Ascending aorta (tissue), 2 donors: Measurements from ENCODE around the gene TRERF1. TPM values are rescaled to one million over a fixed set of nuclear protein-coding genes. Genes with fewer than 3 reads are reported as not detected.
"Not testable (repeated sequence)": the region's sequence is repeated elsewhere in the genome, so short reads cannot be mapped to it uniquely, and the experiment has no call there.

ENCODE experiments used
- DNase-seq, 2 donors: peaks; one replicate each; pipeline ENCODE4 v3.0.0-alpha.2; 2019; ENCODE audit warnings: low spot score in 2 of 2
- H3K27ac ChIP-seq, 2 donors: fragments of 200-600 bp; sonication (generic); one replicate each; pipeline ENCODE4 v1.5.1; 2016 to 2017; ENCODE audit warnings: mild to moderate bottlenecking in 1 of 2
- H3K27me3 ChIP-seq: fragments of 200-600 bp; sonication (generic); one replicate; pipeline ENCODE4 v1.5.1; 2017
- H3K36me3 ChIP-seq, 2 donors: fragments of 200-600 bp; sonication (generic); one replicate each; pipeline ENCODE4 v1.5.1; 2016
- H3K4me1 ChIP-seq, 2 donors: fragments of 200-600 bp; sonication (generic); one replicate each; pipeline ENCODE4 v1.5.1; 2016 to 2017; ENCODE audit warnings: mild to moderate bottlenecking in 1 of 2
- H3K4me3 ChIP-seq, 2 donors: fragments of 200-600 bp; sonication (generic); one replicate each; pipeline ENCODE4 v1.5.1; 2016 to 2017; ENCODE audit warnings: mild to moderate bottlenecking in 1 of 2
- H3K9me3 ChIP-seq, 2 donors: fragments of 200-600 bp; sonication (generic); one replicate each; pipeline ENCODE4 v1.5.1; 2016
- CTCF ChIP-seq, 3 experiments: fragments of 200-600 bp in 2 of 3; fragments of 450-650 bp in 1 of 3; sonication (generic) in 2 of 3; IDR thresholded peaks; one replicate each; pipeline ENCODE4 v1.5.1; 2016 to 2019; ENCODE audit warnings: antibody characterized with exemption in 3 of 3, mild to moderate bottlenecking in 1 of 3, moderate library complexity in 1 of 3
- intact Hi-C: fragments of 100-400 bp; cut with DNase I; formaldehyde crosslinking; loops from one replicate; pipeline ENCODE4 v1.15.1; 2023
- total RNA-seq: library from RNA; depleted of rRNA; stranded (reverse); fragments of >200 nt; gene quantifications from one replicate; pipeline ENCODE4 v1.1.0, GENCODE V29; 2016

The TRERF1 gene
- total RNA-seq, 1 donor from 2014 or later = 34.1 TPM

DNA sequence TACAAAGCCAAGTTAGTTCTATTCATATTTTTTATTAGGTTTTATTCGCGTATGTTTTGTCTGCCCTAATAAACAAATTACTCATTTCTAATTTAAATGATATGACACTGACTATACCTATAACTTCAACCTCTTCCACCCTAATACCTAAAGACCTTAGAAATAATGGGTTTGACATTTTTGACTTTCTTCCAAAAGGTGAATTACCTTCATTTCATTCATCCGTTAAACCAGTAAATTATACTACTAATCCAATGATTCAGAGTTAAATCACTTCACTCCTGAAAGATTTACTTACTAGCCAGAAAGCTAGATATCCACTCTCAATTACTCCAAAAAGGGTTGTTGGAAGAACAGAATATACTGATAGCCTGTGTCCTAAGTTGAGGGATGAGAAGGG lies 239.3 kb downstream of the TRERF1 start:
- no peak for DNase-seq
- TF ChIP-seq CTCF (IDR thresholded peaks at IDR 0.05) = no peak

DNA sequence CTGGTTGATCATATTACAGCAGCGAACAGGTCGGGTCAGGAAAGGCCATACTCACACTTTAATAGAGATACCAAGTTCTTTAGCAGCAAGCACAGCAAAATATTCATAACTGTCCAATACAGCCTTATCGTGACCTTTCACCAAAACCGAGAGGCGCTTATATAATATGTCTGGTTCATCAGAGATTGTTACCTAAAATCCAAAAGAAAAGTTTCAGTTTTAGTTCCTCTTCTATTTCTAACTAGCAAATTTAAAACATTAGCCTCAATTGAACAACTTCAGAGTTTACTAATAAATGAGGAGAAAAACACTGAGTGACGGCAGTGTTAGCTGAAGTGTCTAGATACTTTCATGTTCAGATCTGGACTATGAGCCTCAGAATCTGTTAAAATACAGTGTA lies 240.0 kb downstream of the TRERF1 start:
- intact Hi-C loops = loop anchor here (10.0 kb wide), 1 partner anchor 1303 kb away; the partner anchor contains the start of genes LRRC73, POLR1C and YIPF3
- no peak for DNase-seq
- Histone ChIP-seq H3K27ac (no peak overlapping the region), H3K9me3 (no peaks in the 10 kb centered on the region), H3K36me3 (peaks cover 49 to 64% of the 10 kb centered on the region in 2 donors), H3K4me1 (peaks cover 3 to 4% of the 10 kb centered on the region in 2 donors), H3K27me3 (no peaks in the 10 kb centered on the region), H3K4me3 (no peak overlapping the region)
- TF ChIP-seq CTCF (IDR thresholded peaks at IDR 0.05) = no peak

More for the DNA sequence above, 239.3 kb downstream of the TRERF1 start:
- no peaks in the 10 kb centered on the region for H3K27me3 ChIP-seq
- H3K4me3 ChIP-seq = no peak overlapping the region
- H3K27ac ChIP-seq = no peak overlapping the region
- peaks cover 49 to 63% of the 10 kb centered on the region in 2 donors for H3K36me3 ChIP-seq
- intact Hi-C loops = loop anchor here (10.0 kb wide), 1 partner anchor 1302 kb away; the partner anchor contains the start of genes LRRC73, POLR1C and YIPF3
- peaks cover 3 to 4% of the 10 kb centered on the region in 2 donors for H3K4me1 ChIP-seq
- H3K9me3 ChIP-seq = no peaks in the 10 kb centered on the region

GRCh38 chr6:42210551-42210950 lies 241.2 kb downstream of the TRERF1 start:
- Histone ChIP-seq H3K4me3 (no peak overlapping the region), H3K36me3 (peaks cover 51 to 70% of the 10 kb centered on the region in 2 donors), H3K27me3 (no peaks in the 10 kb centered on the region), H3K4me1 (no peaks in the 10 kb centered on the region), H3K9me3 (no peaks in the 10 kb centered on the region), H3K27ac (no peak overlapping the region)
- DNase-seq = no peak
- TF ChIP-seq CTCF (IDR thresholded peaks at IDR 0.05) = no peak
- intact Hi-C loops = loop anchor here (10.0 kb wide), 1 partner anchor 1304 kb away; the partner anchor contains the start of genes LRRC73, POLR1C and YIPF3

DNA sequence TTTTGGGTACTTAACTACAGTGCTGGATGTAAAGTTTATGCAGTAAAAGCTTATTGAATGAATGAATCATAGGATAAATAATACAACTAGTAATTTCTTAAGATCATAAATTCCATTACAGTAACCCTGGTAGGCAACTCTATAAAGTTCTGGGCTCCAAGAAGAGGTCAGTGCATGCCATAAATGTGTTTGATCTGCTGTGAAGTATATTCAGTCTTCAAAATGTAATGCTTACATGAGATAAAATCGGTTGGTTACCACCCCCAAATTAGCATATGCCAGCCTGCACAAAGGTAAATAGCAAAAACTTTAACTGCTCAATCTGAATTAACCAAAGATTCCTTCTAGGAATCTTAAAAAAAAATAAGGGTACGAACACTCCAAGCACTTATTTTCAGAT lies 244.2 kb downstream of the TRERF1 start:
- H3K4me1 ChIP-seq, H3K4me3 ChIP-seq, DNase-seq, H3K27ac ChIP-seq, H3K27me3 ChIP-seq, H3K9me3 ChIP-seq, intact Hi-C loops: not testable (repeated sequence)
- H3K36me3 ChIP-seq = peaks cover 44 to 65% of the 10 kb centered on the region in 2 donors

DNA sequence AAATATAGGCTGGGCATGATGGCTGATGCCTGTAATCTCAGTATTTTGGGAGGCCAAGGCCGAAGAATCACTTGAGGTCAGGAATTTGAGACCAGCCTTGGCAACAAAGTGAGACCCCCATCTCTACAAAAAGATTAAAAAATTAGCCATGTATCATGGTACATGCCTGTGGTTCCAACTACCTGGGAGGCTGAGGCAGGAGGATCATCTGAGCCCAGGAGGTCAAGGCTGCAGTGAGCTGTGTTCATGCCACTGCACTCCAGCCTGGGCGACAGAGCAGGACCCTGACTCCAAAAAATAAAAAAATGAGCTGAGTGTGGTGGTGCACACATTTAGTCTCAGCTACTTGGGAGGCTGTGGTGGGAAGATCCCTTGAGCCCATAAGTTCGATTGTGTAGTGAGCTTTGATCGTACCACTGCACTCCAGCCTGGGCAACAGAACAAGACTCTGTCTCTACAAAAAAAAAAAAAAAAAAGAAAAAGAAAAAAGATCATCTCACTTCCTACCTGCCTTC lies 246.9 kb downstream of the TRERF1 start:
- Histone ChIP-seq H3K9me3 (no peaks in the 10 kb centered on the region), H3K27me3 (no peaks in the 10 kb centered on the region), H3K27ac (no peak overlapping the region), H3K4me1 (no peaks in the 10 kb centered on the region), H3K36me3 (peaks cover 23 to 44% of the 10 kb centered on the region in 2 donors), H3K4me3 (no peak overlapping the region)
- TF ChIP-seq CTCF (IDR thresholded peaks at IDR 0.05) = no peak
- DNase-seq = no peak
- intact Hi-C loops = no loop called here

DNA sequence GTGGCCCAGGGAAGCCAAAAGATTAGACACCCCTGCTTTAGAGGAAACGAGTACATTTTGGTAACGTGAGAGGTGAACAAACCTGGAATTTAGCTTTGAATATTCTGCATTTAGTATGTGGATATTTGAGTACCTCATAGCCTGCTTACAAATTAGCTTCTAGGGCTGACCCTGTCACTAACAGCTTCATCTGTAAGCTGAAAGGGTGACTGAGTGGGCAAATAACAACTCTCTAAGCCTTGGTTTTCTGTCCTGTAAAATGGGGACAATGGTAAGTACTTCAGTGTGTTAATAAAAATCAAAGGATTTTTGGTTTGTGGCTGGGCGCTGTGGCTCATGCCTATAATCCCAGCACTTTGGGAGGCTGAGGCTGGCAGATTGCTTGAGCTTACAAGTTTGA lies 248.5 kb downstream of the TRERF1 start:
- no peak for DNase-seq
- TF ChIP-seq CTCF (IDR thresholded peaks at IDR 0.05) = no peak
- intact Hi-C loops = no loop called here
- peaks cover 8 to 27% of the 10 kb centered on the region in 2 donors for H3K36me3 ChIP-seq
- no peak overlapping the region for H3K27ac ChIP-seq
- H3K27me3 ChIP-seq = no peaks in the 10 kb centered on the region
- H3K4me1 ChIP-seq = no peaks in the 10 kb centered on the region
- no peaks in the 10 kb centered on the region for H3K9me3 ChIP-seq
- H3K4me3 ChIP-seq = no peak overlapping the region

DNA sequence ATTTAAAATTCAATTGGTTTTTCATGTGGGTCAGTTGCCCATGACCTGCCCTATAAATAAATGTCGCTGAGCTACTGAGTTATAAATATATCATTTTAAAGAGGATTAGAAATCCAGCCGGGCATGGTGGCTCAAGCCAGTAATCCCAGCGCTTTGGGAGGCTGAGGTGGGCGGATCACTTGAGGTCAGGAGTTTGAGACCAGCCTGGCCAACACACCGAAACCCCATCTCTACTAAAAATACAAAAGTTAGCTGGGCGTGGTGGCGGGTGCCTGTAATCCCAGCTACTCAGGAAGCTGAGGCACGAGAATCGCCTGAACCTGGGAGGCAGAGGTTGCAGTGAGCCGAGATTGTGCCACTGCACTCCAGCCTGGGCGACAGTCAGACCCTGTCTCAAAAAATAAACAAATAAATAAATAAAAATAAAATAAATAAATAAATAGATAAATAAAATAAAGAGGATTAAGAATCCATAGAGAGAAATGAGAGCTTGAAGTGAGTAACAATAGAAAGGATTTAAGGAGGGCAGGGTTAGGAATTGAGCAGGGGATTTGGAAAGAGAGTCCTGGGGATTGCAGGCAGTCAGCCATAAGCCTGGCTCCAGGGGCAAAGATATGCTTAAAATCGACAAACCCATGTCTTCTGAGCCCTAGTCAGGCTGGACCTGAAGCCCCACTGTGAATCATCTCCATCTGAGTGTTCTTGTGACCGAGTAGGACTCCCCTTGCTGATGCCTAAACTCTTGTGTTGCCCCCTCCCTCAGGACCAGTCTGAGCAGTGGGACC lies 249.4 kb downstream of the TRERF1 start:
- H3K27me3 ChIP-seq, H3K27ac ChIP-seq, intact Hi-C loops, H3K4me3 ChIP-seq, H3K9me3 ChIP-seq, DNase-seq, H3K4me1 ChIP-seq: not testable (repeated sequence)
- H3K36me3 ChIP-seq = peaks cover 2 to 19% of the 10 kb centered on the region in 2 donors
